DND-41 (cell line): Measurements from ENCODE around the gene TMEM109.

ENCODE experiments used
- ATAC-seq: fragments of 200-7000 bp; cut with Tn5 transposase; 3 replicates; pipeline ENCODE4 v1.9.1; 2021; ENCODE audit warnings: low read depth; ENCODE audit not compliant: insufficient read depth
- DNase-seq: peaks from one replicate; pipeline ENCODE4 v3.0.0-alpha.2; 2020
- H2AFZ ChIP-seq: 2 replicates; pipeline ENCODE4 v1.6.0; 2012; ENCODE audit warnings: low read depth, low read length
- H3K27ac ChIP-seq: 2 replicates; pipeline ENCODE4 v1.5.1; 2012; ENCODE audit warnings: low read length, inconsistent platforms
- H3K27me3 ChIP-seq: fragments of 200-600 bp; sonication (generic); 2 replicates; pipeline ENCODE4 v1.6.0; 2012; ENCODE audit warnings: low read length, mild to moderate bottlenecking, inconsistent platforms; ENCODE audit not compliant: insufficient read depth, poor library complexity
- H3K36me3 ChIP-seq: 2 replicates; pipeline ENCODE4 v1.5.1; 2012; ENCODE audit warnings: low read length, inconsistent platforms; ENCODE audit not compliant: insufficient read depth
- H3K4me1 ChIP-seq: 2 replicates; pipeline ENCODE4 v1.5.1; 2012; ENCODE audit warnings: mild to moderate bottlenecking, low read length; ENCODE audit not compliant: insufficient read depth
- H3K4me2 ChIP-seq: 2 replicates; pipeline ENCODE4 v1.6.0; 2012; ENCODE audit warnings: mild to moderate bottlenecking, moderate library complexity, low read length, inconsistent platforms; ENCODE audit not compliant: insufficient read depth
- H3K4me3 ChIP-seq, 2 experiments: fragments of 200-600 bp in 1 of 2; shearing (Covaris generic) in 1 of 2; 2 replicates each; pipeline ENCODE4 v1.5.1; 2012 to 2016; ENCODE audit warnings: inconsistent platforms in 2 of 2, low read length in 2 of 2, mild to moderate bottlenecking in 2 of 2, low read depth in 1 of 2, moderate library complexity in 1 of 2
- H3K79me2 ChIP-seq: 2 replicates; pipeline ENCODE4 v1.6.0; 2012; ENCODE audit warnings: low read length, inconsistent platforms; ENCODE audit not compliant: insufficient read depth
- H3K9ac ChIP-seq: 2 replicates; pipeline ENCODE4 v1.6.0; 2012; ENCODE audit warnings: low read depth, mild to moderate bottlenecking, inconsistent platforms, low read length, moderate library complexity
- H3K9me3 ChIP-seq: 2 replicates; pipeline ENCODE4 v1.5.1; 2012; ENCODE audit warnings: low read length, moderate library complexity, mild to moderate bottlenecking, inconsistent platforms; ENCODE audit not compliant: insufficient read depth, severe bottlenecking
- H4K20me1 ChIP-seq: 2 replicates; pipeline ENCODE4 v1.6.0; 2012; ENCODE audit warnings: low read length; ENCODE audit not compliant: insufficient read depth
- EZH2 ChIP-seq: IDR thresholded peaks from 3 replicates; pipeline ENCODE4 v1.6.1; 2012; ENCODE audit warnings: borderline replicate concordance, low read depth, mild to moderate bottlenecking, moderate library complexity, low read length, inconsistent platforms; ENCODE audit not compliant: severe bottlenecking
- TF ChIP-seq, protein P1 (sequence below): IDR thresholded peaks from 2 replicates; pipeline ENCODE4 v1.5.1; 2012; ENCODE audit warnings: borderline replicate concordance, low read length, moderate library complexity, mild to moderate bottlenecking; ENCODE audit not compliant: poor library complexity, severe bottlenecking; ENCODE audit errors: extremely low read depth

TMEM109 gene

DNA sequence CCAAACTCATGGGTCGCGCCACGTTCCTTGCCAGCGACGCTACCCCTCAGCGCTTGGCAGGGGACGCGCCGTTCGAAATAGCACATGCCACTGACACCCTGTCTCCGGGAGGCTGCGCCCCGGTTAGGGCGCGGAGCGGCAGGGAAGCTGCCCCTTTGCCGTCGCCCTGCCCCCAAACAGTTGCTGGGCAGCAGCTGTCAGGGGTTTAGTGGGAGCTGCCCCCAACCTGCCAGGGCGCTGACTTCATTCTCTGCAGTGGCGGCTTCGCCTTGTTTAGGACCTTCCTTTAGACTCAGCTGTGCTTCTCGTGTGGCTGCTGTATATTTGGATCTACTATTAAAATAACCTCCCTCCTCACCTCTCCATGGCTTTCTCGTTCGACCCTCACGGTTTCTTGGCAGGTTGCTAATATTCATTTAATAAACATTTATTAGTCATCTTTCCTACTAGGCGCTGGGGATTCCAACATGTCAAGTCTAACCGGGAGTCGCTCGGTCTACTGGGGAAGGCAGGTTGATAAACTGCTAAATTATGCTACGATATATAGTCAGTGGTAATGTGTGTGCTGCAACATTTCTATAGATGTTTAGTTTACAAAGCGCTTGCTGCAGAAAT is 782 bp downstream of the TMEM109 start:
- H3K27ac ChIP-seq, result peak overlapping the region; percentile 98
- H3K9ac ChIP-seq, result peak overlapping the region; percentile 84
- H2AFZ ChIP-seq, result peak overlapping the region; percentile 93
- H3K79me2 ChIP-seq, result peaks cover 59% of the 10 kb centered on the region
- H3K4me2 ChIP-seq, result peak overlapping the region; percentile 96
- peak overlapping the region; percentile 54 to 89 for H3K4me3 ChIP-seq
- ATAC-seq (peak; percentile 36), DNase-seq (peak; percentile 58)
- H3K27me3 ChIP-seq, result no peaks in the 10 kb centered on the region
- peaks cover 49% of the 10 kb centered on the region for H4K20me1 ChIP-seq
- peaks cover 36% of the 10 kb centered on the region for H3K4me1 ChIP-seq
- H3K36me3 ChIP-seq, result peaks cover 23% of the 10 kb centered on the region
- TF ChIP-seq, protein P1, sequence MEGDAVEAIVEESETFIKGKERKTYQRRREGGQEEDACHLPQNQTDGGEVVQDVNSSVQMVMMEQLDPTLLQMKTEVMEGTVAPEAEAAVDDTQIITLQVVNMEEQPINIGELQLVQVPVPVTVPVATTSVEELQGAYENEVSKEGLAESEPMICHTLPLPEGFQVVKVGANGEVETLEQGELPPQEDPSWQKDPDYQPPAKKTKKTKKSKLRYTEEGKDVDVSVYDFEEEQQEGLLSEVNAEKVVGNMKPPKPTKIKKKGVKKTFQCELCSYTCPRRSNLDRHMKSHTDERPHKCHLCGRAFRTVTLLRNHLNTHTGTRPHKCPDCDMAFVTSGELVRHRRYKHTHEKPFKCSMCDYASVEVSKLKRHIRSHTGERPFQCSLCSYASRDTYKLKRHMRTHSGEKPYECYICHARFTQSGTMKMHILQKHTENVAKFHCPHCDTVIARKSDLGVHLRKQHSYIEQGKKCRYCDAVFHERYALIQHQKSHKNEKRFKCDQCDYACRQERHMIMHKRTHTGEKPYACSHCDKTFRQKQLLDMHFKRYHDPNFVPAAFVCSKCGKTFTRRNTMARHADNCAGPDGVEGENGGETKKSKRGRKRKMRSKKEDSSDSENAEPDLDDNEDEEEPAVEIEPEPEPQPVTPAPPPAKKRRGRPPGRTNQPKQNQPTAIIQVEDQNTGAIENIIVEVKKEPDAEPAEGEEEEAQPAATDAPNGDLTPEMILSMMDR, result no peak
- TF ChIP-seq EZH2, result no peak
- H3K9me3 ChIP-seq, result no peaks in the 10 kb centered on the region

DNA sequence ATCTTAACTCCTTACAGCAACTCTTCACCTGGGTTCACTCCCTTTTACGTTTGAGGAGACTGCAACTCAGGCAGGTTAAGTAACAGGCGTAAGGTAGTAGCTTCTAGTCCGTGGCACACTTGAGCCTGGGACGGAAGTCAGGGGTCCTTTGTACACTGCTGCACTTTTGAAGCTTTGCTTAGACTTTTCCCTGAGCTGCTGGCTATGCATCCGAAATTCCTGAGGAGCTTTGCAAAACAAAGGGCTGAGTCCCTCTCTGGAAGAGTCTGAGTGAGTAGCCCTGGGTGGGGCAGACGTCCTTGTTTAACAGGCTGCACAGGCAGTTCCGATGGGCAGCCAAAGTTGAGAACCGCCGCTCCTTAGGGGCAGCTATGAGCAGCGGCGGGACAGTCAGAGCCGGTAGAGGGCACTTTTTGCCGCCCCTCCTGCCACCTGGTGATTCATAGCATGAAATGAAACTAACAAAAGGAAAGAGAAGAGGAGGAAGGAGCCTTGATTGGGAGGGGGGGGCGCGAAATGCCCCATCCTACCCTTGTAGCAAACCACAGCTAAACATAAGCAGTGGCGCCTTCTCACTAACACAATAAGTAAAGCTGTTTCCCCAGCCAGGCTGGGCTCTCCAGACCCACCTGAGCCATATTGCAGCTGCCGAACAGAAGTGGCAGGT is 1.4 kb downstream of the TMEM109 start:
- Histone ChIP-seq H3K79me2 (peaks cover 59% of the 10 kb centered on the region), H3K36me3 (peaks cover 30% of the 10 kb centered on the region), H2AFZ (peak overlapping the region; percentile 51), H3K9me3 (no peaks in the 10 kb centered on the region), H3K4me3 (peak overlapping the region; percentile 54 to 89), H3K27me3 (no peaks in the 10 kb centered on the region), H3K27ac (peak overlapping the region; percentile 98), H3K9ac (peak overlapping the region; percentile 84), H3K4me2 (peak overlapping the region; percentile 96), H4K20me1 (peaks cover 55% of the 10 kb centered on the region), H3K4me1 (peaks cover 36% of the 10 kb centered on the region)
- DNase-seq (peak; percentile 80), ATAC-seq (peak; percentile 60)
- TF ChIP-seq, protein P1, result peak; percentile 62
- TF ChIP-seq EZH2, result no peak

DNA sequence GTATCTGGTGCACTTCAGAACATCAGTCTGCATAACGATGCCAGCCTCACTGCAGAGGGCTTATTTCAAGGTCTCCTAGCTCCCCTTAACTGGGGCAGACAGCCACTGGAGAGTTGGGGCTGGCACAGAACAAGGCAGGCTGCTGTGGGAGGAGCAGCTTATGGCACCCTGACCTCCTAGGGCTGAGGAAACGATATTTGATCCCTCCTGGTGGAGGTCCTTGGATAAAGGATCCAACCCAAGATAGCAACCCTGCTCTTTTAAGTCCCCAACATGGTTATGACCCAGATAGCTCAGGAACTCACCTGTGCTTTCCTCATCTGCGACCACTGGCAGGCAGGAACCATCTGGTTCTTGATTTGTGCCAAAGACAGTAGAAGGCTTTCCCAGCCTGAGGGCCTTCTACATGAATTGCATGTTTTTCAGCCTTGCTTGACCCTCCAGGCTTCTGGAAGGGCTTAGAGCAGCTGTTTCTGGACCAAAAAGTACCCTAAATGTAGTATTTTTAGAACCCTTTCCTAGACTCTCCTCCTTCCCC is 2.8 kb downstream of the TMEM109 start:
- Histone ChIP-seq H3K9me3 (no peaks in the 10 kb centered on the region), H3K79me2 (peaks cover 59% of the 10 kb centered on the region), H3K27ac (no peak overlapping the region), H3K4me2 (peak overlapping the region; percentile 96), H3K36me3 (peaks cover 43% of the 10 kb centered on the region), H3K27me3 (no peaks in the 10 kb centered on the region), H3K9ac (no peak overlapping the region), H2AFZ (no peak overlapping the region), H3K4me3 (no peak overlapping the region), H4K20me1 (peaks cover 65% of the 10 kb centered on the region), H3K4me1 (peaks cover 36% of the 10 kb centered on the region)
- TF ChIP-seq EZH2, result no peak
- TF ChIP-seq, protein P1, result no peak
- DNase-seq (no peak), ATAC-seq (no peak)
